ENCODE results near the gene PDE8A. TPM values are rescaled to one million over a fixed set of nuclear protein-coding genes. Genes with fewer than 3 reads are reported as not detected.

The PDE8A gene
- total RNA-seq, 4 donors from 2014 or later = 14.0 to 28.6 (median 22.2) TPM

- Histone ChIP-seq H3K4me3 (no peak overlapping the region), H3K36me3 (no peaks in the 10 kb centered on the region), H3K27ac (no peak overlapping the region), H3K9me3 (no peaks in the 10 kb centered on the region), H3K27me3 (no peaks in the 10 kb centered on the region), H3K4me1 (peaks cover 0 to 30% (median 0%) of the 10 kb centered on the region in 3 donors)
- intact Hi-C loops (cut with DNase I) = loop anchor here (5.0 kb wide), 1 partner anchor 88 kb away; no protein-coding TSS in a partner anchor
- TF ChIP-seq, protein P1, sequence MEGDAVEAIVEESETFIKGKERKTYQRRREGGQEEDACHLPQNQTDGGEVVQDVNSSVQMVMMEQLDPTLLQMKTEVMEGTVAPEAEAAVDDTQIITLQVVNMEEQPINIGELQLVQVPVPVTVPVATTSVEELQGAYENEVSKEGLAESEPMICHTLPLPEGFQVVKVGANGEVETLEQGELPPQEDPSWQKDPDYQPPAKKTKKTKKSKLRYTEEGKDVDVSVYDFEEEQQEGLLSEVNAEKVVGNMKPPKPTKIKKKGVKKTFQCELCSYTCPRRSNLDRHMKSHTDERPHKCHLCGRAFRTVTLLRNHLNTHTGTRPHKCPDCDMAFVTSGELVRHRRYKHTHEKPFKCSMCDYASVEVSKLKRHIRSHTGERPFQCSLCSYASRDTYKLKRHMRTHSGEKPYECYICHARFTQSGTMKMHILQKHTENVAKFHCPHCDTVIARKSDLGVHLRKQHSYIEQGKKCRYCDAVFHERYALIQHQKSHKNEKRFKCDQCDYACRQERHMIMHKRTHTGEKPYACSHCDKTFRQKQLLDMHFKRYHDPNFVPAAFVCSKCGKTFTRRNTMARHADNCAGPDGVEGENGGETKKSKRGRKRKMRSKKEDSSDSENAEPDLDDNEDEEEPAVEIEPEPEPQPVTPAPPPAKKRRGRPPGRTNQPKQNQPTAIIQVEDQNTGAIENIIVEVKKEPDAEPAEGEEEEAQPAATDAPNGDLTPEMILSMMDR (IDR thresholded peaks at IDR 0.05) = no peak
- no peak for TF ChIP-seq POLR2A (IDR thresholded peaks at IDR 0.05)
- 33% methylated on average over 1 of the region's 1 CpG for WGBS, 2 donors
- DNase-seq = no peak
These were observed 63.2 kb downstream of the PDE8A start for GRCh38 chr15:85044894-85045293.

DNA sequence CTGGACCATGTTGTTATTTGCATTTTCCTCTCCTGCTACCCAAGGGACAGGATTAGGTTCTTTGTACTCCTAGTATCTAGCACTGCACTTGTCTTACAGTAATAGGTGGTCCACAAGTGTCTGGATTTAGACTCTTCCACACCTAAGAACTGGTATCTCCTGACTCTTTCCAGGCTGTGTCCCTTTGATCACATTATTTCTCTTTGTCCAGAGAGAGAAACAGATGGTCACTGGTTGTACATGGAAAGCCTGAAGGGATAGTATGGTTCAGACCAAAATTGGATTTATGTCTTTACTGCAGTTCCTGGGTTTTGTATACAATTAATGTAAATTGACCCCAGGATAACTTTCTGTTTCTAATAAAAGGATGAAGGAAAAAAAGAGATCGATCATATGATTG lies 64.0 kb downstream of the PDE8A start:
- intact Hi-C loops (cut with DNase I) = no loop called here
- H3K4me1 ChIP-seq = peaks cover 0 to 30% (median 0%) of the 10 kb centered on the region in 3 donors
- H3K27ac ChIP-seq = no peak overlapping the region
- DNase-seq = no peak
- H3K4me3 ChIP-seq = no peak overlapping the region
- H3K36me3 ChIP-seq = no peaks in the 10 kb centered on the region
- no peaks in the 10 kb centered on the region for H3K9me3 ChIP-seq
- 72 to 82% methylated on average over 1 of the region's 1 CpG for WGBS, 2 donors
- no peaks in the 10 kb centered on the region for H3K27me3 ChIP-seq
- TF ChIP-seq POLR2A (IDR thresholded peaks at IDR 0.05) = no peak
- TF ChIP-seq, protein P1 (IDR thresholded peaks at IDR 0.05) = no peak

DNA sequence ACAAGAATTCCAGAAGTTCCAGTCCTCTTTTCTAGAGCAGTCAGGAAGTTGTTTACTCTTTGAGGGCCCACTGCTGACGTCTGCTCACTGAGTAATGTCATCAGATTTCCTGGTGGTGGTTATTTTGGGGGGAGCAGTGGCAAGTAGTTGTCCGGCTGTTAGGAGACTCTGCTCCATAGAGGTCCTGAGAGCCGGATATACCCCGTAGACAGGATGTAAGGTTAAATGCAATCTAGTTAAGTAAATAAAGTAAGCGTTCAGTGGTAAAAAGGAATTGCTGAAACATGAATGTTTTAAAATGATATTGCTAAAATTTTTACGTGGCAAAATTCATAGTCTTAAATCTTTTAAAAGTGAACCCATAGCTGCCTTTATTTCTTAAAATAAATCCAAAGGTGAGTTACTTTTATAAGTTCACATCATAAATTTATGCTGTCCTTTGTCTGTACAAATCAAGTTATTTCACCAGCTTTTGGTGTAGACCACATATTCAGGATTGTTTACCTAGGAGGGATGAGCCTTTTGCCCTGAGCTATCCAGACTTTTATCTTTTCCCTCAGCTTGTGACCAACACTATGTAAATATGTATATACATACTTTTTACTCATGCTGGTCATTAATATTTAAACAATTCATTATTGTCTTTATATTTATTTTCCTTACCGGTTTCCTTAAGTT lies 65.8 kb downstream of the PDE8A start:
- TF ChIP-seq, protein P1 (IDR thresholded peaks at IDR 0.05) = peak in 1 of 6 experiments; percentile 2
- no peak for TF ChIP-seq POLR2A (IDR thresholded peaks at IDR 0.05)

GRCh38 chr15:85048430-85048829 lies 66.8 kb downstream of the PDE8A start:
- no peak overlapping the region for H3K4me3 ChIP-seq
- no peaks in the 10 kb centered on the region for H3K27me3 ChIP-seq
- no peaks in the 10 kb centered on the region for H3K9me3 ChIP-seq
- no peaks in the 10 kb centered on the region for H3K36me3 ChIP-seq
- WGBS, 2 donors = 69 to 72% methylated on average over 6 of the region's 6 CpGs
- H3K27ac ChIP-seq = no peak overlapping the region
- no peak for TF ChIP-seq POLR2A (IDR thresholded peaks at IDR 0.05)
- TF ChIP-seq, protein P1 (IDR thresholded peaks at IDR 0.05) = no peak
- peaks cover 0 to 30% (median 0%) of the 10 kb centered on the region in 3 donors for H3K4me1 ChIP-seq
- DNase-seq = no peak
- intact Hi-C loops (cut with DNase I) = no loop called here

More for the DNA sequence above, 65.8 kb downstream of the PDE8A start:
- Histone ChIP-seq H3K4me3 (no peak overlapping the region), H3K36me3 (no peaks in the 10 kb centered on the region), H3K4me1 (peaks cover 0 to 30% (median 0%) of the 10 kb centered on the region in 3 donors), H3K27me3 (no peaks in the 10 kb centered on the region), H3K9me3 (no peaks in the 10 kb centered on the region), H3K27ac (peak overlapping the region in 1 of 4 donors; percentile 26)
- no peak for DNase-seq
- 40 to 42% methylated on average over 7 of the region's 7 CpGs for WGBS, 2 donors
- intact Hi-C loops (cut with DNase I) = no loop called here

GRCh38 chr15:85049805-85050204 lies 68.1 kb downstream of the PDE8A start:
- intact Hi-C loops (cut with DNase I) = no loop called here
- TF ChIP-seq, protein P1 (IDR thresholded peaks at IDR 0.05) = no peak

More at GRCh38 chr15:85049805-85050204, 68.1 kb downstream of the PDE8A start:
- Histone ChIP-seq H3K27ac (no peak overlapping the region), H3K4me3 (no peak overlapping the region), H3K4me1 (peaks cover 0 to 30% (median 0%) of the 10 kb centered on the region in 3 donors), H3K36me3 (no peaks in the 10 kb centered on the region), H3K9me3 (no peaks in the 10 kb centered on the region), H3K27me3 (no peaks in the 10 kb centered on the region)
- DNase-seq = no peak
